ENCODE measurements around the gene ARFGEF2.

DNA sequence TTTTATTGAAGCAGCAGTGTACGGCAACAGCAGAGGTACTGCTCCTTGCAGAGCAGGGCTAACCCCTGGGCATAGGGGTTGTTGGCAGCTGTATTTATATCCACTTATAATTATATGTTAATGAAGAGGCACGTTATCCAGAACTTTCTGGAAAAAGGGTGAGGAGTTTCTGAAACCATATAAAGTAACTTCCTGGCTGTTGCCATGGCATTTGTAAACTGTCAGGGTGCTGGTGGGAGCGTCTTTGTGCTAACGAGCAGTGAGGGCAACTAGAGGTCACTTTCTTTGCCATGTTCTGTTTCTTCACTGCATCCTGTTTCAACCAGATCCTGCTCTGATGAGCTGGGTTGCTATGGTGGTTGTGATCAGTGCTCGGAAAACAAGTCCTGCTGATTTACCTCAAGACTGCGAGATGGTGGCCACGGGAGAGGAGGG lies 11.1 kb upstream of the ARFGEF2 start:
- TF ChIP-seq, protein P1, sequence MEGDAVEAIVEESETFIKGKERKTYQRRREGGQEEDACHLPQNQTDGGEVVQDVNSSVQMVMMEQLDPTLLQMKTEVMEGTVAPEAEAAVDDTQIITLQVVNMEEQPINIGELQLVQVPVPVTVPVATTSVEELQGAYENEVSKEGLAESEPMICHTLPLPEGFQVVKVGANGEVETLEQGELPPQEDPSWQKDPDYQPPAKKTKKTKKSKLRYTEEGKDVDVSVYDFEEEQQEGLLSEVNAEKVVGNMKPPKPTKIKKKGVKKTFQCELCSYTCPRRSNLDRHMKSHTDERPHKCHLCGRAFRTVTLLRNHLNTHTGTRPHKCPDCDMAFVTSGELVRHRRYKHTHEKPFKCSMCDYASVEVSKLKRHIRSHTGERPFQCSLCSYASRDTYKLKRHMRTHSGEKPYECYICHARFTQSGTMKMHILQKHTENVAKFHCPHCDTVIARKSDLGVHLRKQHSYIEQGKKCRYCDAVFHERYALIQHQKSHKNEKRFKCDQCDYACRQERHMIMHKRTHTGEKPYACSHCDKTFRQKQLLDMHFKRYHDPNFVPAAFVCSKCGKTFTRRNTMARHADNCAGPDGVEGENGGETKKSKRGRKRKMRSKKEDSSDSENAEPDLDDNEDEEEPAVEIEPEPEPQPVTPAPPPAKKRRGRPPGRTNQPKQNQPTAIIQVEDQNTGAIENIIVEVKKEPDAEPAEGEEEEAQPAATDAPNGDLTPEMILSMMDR (IDR thresholded peaks at IDR 0.05), result no peak
- TF ChIP-seq POLR2A (IDR thresholded peaks at IDR 0.05), result no peak
